ENCODE measurements around the gene BTBD7. TPM values are rescaled to one million over a fixed set of nuclear protein-coding genes. Genes with fewer than 3 reads are reported as not detected.

BTBD7 gene
- total RNA-seq, 4 donors from 2014 or later, result 17.9 to 30.5 (median 20.9) TPM

GRCh38 chr14:93346926-93347721 is 14.3 kb upstream of the BTBD7 start, which contains the start of gene COX8C:
COX8C (plus strand) TSS chr14:93347182; CDS start chr14:93347269, 87 bp downstream.
- intact Hi-C loops (cut with DNase I), result no loop called here
- Histone ChIP-seq H3K36me3 (no peaks in the 10 kb centered on the region), H3K4me3 (no peak within 1 kb of the TSS), H3K27ac (no peak within 1 kb of the TSS), H3K27me3 (no peaks in the 10 kb centered on the region), H3K4me1 (no peaks in the 10 kb centered on the region), H3K9me3 (no peaks in the 10 kb centered on the region)
- TF ChIP-seq CTCF (IDR thresholded peaks at IDR 0.05) (no peak), POLR2A (IDR thresholded peaks at IDR 0.05) (no peak)
- 88 to 92% methylated on average over 12 to 20 of the region's 60 CpGs for WGBS, 2 donors
- DNase-seq, result no peak

GRCh38 chr14:93343797-93344196 is 11.0 kb upstream of the BTBD7 start:
- intact Hi-C loops (cut with DNase I), result no loop called here
- 55 to 60% methylated on average over 2 of the region's 2 CpGs for WGBS, 2 donors
- no peaks in the 10 kb centered on the region for H3K27me3 ChIP-seq
- H3K36me3 ChIP-seq, result no peaks in the 10 kb centered on the region
- no peaks in the 10 kb centered on the region for H3K4me1 ChIP-seq
- no peak overlapping the region for H3K27ac ChIP-seq
- no peak for DNase-seq
- no peak for TF ChIP-seq POLR2A (IDR thresholded peaks at IDR 0.05)
- TF ChIP-seq CTCF (IDR thresholded peaks at IDR 0.05), result no peak
- no peak overlapping the region for H3K4me3 ChIP-seq
- no peaks in the 10 kb centered on the region for H3K9me3 ChIP-seq

GRCh38 chr14:93343266-93343665 is 10.4 kb upstream of the BTBD7 start:
- intact Hi-C loops (cut with DNase I), result no loop called here
- 44 to 54% methylated on average over 1 of the region's 1 CpG for WGBS, 2 donors
- H3K27me3 ChIP-seq, result no peaks in the 10 kb centered on the region
- no peaks in the 10 kb centered on the region for H3K9me3 ChIP-seq
- no peaks in the 10 kb centered on the region for H3K36me3 ChIP-seq
- no peak overlapping the region for H3K27ac ChIP-seq
- no peaks in the 10 kb centered on the region for H3K4me1 ChIP-seq
- H3K4me3 ChIP-seq, result no peak overlapping the region
- no peak for DNase-seq
- TF ChIP-seq POLR2A (IDR thresholded peaks at IDR 0.05) (no peak), CTCF (IDR thresholded peaks at IDR 0.05) (no peak)

GRCh38 chr14:93337884-93338283 is 5.0 kb upstream of the BTBD7 start:
- Histone ChIP-seq H3K4me3 (no peak overlapping the region), H3K9me3 (no peaks in the 10 kb centered on the region), H3K27ac (no peak overlapping the region), H3K36me3 (no peaks in the 10 kb centered on the region), H3K4me1 (peaks cover 0 to 11% (median 0%) of the 10 kb centered on the region in 3 donors), H3K27me3 (no peaks in the 10 kb centered on the region)
- 91 to 100% methylated on average over 4 to 5 of the region's 7 CpGs for WGBS, 2 donors
- intact Hi-C loops (cut with DNase I), result no loop called here
- no peak for DNase-seq
- no peak for TF ChIP-seq CTCF (IDR thresholded peaks at IDR 0.05)
- TF ChIP-seq POLR2A (IDR thresholded peaks at IDR 0.05), result no peak

- no peak overlapping the region for H3K4me3 ChIP-seq
- no peak overlapping the region for H3K27ac ChIP-seq
- H3K27me3 ChIP-seq, result no peaks in the 10 kb centered on the region
- H3K36me3 ChIP-seq, result no peaks in the 10 kb centered on the region
- H3K4me1 ChIP-seq, result peaks cover 0 to 11% (median 0%) of the 10 kb centered on the region in 3 donors
- no peak for DNase-seq
- TF ChIP-seq CTCF (IDR thresholded peaks at IDR 0.05) (no peak), POLR2A (IDR thresholded peaks at IDR 0.05) (no peak)
- intact Hi-C loops (cut with DNase I), result no loop called here
- 85% methylated on average over 2 to 4 of the region's 4 CpGs for WGBS, 2 donors
- no peaks in the 10 kb centered on the region for H3K9me3 ChIP-seq
Measured at GRCh38 chr14:93337143-93337753, 4.4 kb upstream of the BTBD7 start.
